Skin epidermis (tissue), 12 donors: Measurements from ENCODE around the gene QRICH1.

Source experiments
- H3K27ac ChIP-seq, 21 experiments: fragments of 200-600 bp; sonication (generic) in 11 of 21; one replicate each; pipeline ENCODE4 v1.5.0; 2020; ENCODE audit warnings: mild to moderate bottlenecking in 3 of 21, inconsistent platforms in 2 of 21, moderate library complexity in 2 of 21
- H3K4me3 ChIP-seq, 7 experiments: fragments of 200-600 bp; sonication (generic) in 2 of 7; one replicate each; pipeline ENCODE4 v1.5.0; 2020; ENCODE audit warnings: inconsistent platforms in 2 of 7, mild to moderate bottlenecking in 2 of 7, moderate library complexity in 1 of 7

Gene QRICH1

DNA sequence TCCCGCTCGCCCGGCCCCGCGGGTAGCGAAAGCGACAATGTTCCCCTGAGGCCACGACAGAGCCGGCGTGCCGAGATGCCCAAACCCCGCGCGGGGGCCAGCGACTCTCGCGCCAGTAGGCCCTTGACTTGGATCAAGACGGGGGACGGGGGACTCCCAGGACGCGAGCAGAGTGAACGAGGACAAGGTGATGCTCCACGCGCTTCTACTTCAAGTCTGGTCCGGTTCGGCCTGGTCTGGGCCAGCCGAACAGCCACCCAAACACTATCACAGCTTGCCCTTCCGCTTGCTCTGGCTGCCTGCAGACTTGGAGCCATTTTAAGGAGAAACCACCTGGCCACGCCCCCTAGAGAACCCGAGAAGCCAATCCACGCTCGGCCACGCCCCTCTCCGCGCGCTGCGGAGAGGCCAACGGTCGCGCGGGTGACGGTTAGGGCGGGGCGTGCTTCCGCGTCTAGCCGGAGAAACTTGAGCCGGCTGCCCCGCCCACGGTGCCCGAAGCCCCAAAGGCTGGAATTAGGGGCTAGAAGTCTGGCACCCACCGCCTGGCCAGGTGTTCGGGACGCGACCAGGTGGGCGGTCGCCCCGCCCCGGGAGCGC, 72.6 kb downstream of the QRICH1 start:
- Histone ChIP-seq H3K4me3 (peak overlapping the region; percentile 76 to 97 (median 82)), H3K27ac (peak overlapping the region; percentile 92 to 100 (median 99))

DNA sequence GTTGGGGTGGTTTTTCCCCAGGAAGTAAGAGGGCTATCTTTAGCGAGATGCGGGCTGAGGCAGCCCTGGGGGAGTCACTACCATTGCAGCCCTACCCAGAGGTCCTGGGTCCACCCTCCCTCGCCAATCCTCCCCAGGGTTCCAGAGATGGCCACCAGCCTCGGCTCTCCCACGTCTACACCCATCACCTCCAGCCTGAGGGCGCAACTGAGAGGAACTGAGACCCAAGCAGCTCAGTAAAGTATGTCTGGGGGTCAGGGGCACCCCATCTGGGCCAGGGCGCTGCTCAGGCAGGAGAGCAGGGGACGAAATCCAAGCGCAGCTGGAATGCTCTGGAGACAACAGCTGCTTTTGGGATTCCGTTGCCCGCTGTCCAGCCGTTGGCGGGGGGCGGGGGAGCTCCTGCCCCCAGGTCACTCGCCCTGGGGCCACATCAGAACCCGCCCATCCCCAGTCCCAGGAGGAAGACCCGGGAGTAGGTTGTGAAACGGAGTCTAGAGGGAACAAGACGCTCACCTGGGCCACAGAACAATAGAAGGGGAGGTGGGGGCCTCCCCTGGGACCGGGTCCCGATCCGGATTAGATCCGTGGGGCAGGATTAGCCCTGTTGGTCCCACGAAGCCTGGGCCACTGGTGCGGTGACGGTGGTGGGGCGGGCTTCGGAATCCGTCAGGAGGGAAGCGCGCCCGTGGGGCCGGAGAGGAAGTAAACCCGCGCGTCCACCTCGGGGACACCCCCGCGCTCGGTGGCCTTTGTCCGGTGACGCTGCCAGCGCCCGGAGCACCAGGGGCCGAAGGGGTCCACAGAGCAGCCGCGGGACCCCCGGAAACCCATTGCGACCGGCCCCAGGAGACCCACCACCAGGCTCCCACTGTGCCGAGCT, 73.3 kb downstream of the QRICH1 start:
- peak overlapping the region; percentile 76 to 97 (median 82) for H3K4me3 ChIP-seq
- H3K27ac ChIP-seq = peak overlapping the region; percentile 68 to 100 (median 99)

DNA sequence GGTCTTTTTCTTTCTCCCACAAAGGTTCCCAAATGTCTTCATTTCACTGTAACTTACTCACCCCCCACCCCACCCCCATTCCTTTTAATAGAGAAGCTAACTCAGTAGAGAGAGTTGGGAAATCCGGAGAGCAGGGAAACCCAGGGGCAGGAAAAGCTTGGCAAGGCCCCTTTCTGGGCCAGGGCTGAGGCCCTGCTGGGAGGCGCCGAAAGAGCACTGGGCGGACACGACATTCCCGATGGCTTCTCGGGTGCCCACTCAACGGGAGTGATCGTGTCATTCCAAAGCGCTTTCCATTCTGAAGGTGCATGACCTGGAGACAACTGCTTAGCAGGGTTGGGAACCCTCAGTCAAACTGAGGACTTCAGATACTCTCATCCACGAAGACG, 73.9 kb downstream of the QRICH1 start:
- peak overlapping the region; percentile 76 to 97 (median 82) for H3K4me3 ChIP-seq
- peak overlapping the region in 19 of 21 experiments; percentile 94 to 100 (median 99) for H3K27ac ChIP-seq

GRCh38 chr3:49018707-49019006, 75.2 kb downstream of the QRICH1 start:
- H3K27ac ChIP-seq = peak overlapping the region; percentile 13 to 100 (median 81)
- H3K4me3 ChIP-seq = peak overlapping the region; percentile 77 to 97 (median 81)

DNA sequence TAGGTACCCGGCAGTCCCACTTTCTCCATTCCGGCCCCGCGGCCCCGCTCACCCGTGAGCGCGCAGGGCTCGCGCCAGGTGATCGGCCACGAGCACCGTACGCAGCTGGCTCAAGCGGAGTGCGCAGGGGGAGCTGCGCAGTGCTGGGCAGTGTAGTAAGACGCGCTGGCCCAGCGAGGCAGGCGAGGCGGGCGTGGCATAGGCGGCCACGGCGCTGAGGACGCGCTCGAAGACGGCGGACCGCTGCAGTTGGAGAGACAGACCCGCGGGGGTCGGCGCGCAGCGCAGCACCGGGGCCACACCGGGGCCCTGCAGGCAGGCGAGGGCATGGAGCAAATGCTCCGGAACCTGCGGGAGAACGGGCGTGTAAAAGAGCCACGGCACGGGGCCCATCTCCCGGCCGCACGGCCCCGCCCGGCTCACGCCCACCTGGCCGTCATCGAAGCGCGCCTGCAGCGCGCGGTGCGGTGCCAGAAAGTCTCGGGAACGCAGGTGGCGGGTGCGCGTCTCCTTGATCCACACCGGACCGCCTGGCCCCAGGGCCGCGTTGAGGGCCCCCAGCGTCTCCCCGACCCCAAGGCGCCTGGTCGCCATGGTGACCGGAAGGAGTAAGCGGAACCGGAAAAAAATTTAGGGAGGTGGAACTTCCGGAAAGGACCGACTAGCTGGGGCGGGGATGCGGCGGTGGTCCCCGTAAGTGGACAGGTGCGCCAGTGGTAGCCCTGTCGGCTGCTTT, 75.7 kb downstream of the QRICH1 start, which contains the start of gene DALRD3:
DALRD3 (minus strand) TSS at position 610 of the 736 bp plus-strand sequence; CDS start at position 594, 16 bp downstream.
- Histone ChIP-seq H3K4me3 (peak within 1 kb of the TSS; percentile 77 to 97 (median 81)), H3K27ac (peak within 1 kb of the TSS; percentile 13 to 100 (median 81))

GRCh38 chr3:49017229-49017970, 76.5 kb downstream of the QRICH1 start:
- H3K27ac ChIP-seq = peak overlapping the region in 19 of 21 experiments; percentile 64 to 100 (median 84)
- peak overlapping the region; percentile 77 to 97 (median 81) for H3K4me3 ChIP-seq

DNA sequence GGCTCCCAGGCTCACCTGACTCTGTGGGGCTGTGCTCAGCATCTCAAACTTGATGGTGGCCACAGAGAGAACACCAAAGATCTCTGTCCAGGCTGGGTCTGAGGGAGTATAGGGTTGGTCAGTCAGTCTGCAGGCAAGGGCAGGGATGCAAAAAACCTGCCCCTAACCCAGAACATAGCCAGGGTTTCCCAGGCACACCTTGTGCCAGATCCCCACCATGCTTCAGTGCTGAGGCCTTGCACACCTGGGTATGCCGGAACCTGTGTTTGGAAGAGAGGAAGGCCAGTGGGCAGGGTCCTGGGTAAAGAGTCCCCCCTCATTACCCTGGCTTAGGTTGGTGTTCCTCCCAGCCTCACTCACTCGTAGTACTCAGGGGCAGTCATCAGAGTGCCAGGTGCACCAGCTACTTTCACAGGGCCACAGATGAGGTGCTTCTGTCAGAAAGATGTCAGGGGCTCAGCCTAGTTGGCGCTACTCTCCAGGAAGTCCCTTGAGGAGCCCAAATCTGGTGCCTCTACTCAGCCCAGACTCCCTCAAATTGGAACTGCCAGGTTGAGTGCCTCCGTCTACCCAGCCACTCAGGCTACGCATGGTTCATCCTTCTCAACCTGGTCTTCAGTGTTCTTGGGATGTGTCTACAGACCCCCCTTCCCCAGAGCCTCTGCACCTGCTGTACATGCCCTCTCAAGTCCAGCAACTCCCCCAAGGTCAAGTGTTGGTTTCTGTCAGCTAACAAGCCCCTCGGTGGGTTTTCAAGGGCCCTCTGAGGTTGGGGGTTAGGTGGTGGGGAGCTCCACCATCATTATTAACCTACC, 77.2 kb downstream of the QRICH1 start:
- Histone ChIP-seq H3K27ac (peak overlapping the region in 1 of 21 experiments; percentile 88), H3K4me3 (no peak overlapping the region)

DNA sequence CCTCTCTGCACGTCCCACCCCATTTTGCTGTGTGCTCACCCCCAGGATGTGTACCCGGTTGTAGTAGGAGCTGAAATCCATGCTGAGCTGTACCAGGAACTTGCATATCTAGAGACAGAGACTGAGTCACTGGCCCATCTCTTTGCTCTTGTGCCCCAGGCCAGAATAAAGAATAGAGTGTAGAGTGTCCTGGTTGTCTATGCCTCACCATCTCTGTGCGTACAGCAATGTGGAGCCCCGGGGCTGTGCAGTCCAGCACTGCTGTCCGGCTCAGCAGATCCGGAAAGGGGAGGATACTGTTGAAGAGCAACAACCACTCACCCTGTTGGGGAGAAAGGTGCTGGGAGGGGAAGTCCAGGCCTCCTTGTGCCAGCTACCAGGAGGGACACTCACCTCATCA, 78.1 kb downstream of the QRICH1 start:
- no peak overlapping the region for H3K27ac ChIP-seq
- no peak overlapping the region for H3K4me3 ChIP-seq

DNA sequence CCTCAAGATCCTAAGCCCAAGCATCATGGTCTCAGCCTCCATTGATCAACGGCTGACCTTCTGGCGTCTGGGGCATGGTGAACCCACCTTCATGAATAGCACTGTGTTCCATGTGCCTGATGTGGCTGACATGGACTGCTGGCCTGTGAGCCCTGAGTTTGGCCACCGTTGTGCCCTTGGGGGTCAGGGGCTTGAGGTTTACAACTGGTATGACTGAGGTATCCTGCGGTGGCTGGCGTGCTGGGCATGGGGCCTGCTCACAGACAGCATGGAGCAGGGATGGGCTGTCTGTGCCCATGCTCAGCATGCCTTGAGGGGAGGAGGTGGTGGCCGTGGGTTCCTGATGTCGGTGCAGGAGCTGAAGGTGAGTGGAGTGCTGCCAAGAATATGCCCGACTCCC, 78.8 kb downstream of the QRICH1 start:
- Histone ChIP-seq H3K27ac (no peak overlapping the region), H3K4me3 (no peak overlapping the region)

GRCh38 chr3:49013738-49014660, 79.9 kb downstream of the QRICH1 start:
- Histone ChIP-seq H3K4me3 (no peak overlapping the region), H3K27ac (no peak overlapping the region)

GRCh38 chr3:49013113-49013737, 80.6 kb downstream of the QRICH1 start:
- Histone ChIP-seq H3K4me3 (no peak overlapping the region), H3K27ac (peak overlapping the region in 1 of 21 experiments; percentile 28)

GRCh38 chr3:49012441-49013017, 81.3 kb downstream of the QRICH1 start:
- H3K4me3 ChIP-seq = no peak overlapping the region
- peak overlapping the region in 1 of 21 experiments; percentile 28 for H3K27ac ChIP-seq

DNA sequence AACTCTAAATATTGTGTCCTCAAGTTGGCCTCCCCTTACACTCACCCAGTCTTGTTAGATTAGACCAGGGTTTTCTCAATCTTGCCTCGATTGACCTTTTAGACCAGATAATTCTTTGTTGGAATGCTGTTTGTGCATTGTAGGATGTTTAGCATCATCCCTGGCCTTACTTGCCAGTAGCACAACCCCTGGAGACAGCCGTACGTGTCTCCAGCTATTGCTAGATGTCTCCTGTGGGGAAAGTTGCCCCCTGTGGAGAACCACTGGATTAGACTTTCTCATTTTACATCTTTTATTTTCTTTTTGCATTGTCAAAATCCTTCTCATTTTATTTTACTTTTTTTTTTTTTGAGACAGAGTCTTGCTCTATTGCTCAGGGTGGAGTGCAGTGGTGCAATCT, 84.5 kb downstream of the QRICH1 start:
- Histone ChIP-seq H3K4me3 (no peak overlapping the region), H3K27ac (peak overlapping the region in 1 of 21 experiments; percentile 3)

- H3K4me3 ChIP-seq = peak overlapping the region in 2 of 7 experiments; percentile 39 to 74
- peak overlapping the region in 14 of 21 experiments; percentile 81 to 97 (median 92) for H3K27ac ChIP-seq
Measured at GRCh38 chr3:49008627-49009026, 85.2 kb downstream of the QRICH1 start.

DNA sequence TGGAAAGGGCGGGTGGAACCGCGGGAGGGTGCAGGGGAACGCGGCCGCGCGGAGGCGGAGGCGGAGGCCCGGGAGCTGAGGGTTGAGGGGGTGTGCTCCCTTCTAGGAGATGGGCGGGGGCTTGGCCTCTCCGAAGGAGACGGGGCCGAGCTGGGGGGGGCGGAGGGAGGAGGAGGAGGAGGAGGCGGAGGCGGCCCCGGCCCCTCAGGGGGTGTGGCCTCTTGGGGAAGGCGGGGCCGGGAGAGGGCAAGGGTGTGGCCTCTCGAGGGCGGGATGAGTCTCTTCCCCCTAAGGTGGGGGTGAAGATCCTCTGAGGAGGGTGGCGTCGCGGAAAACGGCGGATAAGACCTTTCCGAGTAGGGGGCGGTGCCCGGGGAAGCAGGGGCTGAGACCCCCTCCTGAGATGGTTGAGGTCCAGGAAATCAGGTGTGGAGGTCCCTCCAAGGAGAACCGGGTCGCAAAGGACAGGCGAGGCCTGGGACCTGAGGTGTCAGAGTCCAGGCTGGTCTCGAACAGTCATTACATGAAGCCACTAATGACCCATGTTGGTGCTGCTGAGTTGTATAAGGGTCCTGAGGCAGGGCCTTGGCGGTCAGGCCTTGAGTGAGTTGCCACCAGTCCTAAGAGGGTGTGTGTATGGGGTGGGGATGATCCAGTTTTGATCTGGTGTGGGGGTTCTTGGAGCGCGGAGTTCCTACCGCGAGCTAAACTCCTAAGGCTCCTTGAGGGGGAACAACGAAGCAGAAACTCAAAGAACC, 85.9 kb downstream of the QRICH1 start:
- peak overlapping the region; percentile 43 to 98 (median 90) for H3K27ac ChIP-seq

More for the DNA sequence above, 85.9 kb downstream of the QRICH1 start:
- H3K4me3 ChIP-seq = peak overlapping the region; percentile 39 to 92 (median 65)
